DND-41 (cell line): ENCODE measurements around the gene MACROD1.
"Not testable (repeated sequence)": the region's sequence is repeated elsewhere in the genome, so short reads cannot be mapped to it uniquely, and the experiment has no call there.

Source experiments
- ATAC-seq: fragments of 200-7000 bp; cut with Tn5 transposase; 3 replicates; pipeline ENCODE4 v1.9.1; 2021; ENCODE audit warnings: low read depth; ENCODE audit not compliant: insufficient read depth
- DNase-seq: peaks from one replicate; pipeline ENCODE4 v3.0.0-alpha.2; 2020
- H2AFZ ChIP-seq: 2 replicates; pipeline ENCODE4 v1.6.0; 2012; ENCODE audit warnings: low read depth, low read length
- H3K27ac ChIP-seq: 2 replicates; pipeline ENCODE4 v1.5.1; 2012; ENCODE audit warnings: low read length, inconsistent platforms
- H3K27me3 ChIP-seq: fragments of 200-600 bp; sonication (generic); 2 replicates; pipeline ENCODE4 v1.6.0; 2012; ENCODE audit warnings: low read length, mild to moderate bottlenecking, inconsistent platforms; ENCODE audit not compliant: insufficient read depth, poor library complexity
- H3K36me3 ChIP-seq: 2 replicates; pipeline ENCODE4 v1.5.1; 2012; ENCODE audit warnings: low read length, inconsistent platforms; ENCODE audit not compliant: insufficient read depth
- H3K4me1 ChIP-seq: 2 replicates; pipeline ENCODE4 v1.5.1; 2012; ENCODE audit warnings: mild to moderate bottlenecking, low read length; ENCODE audit not compliant: insufficient read depth
- H3K4me2 ChIP-seq: 2 replicates; pipeline ENCODE4 v1.6.0; 2012; ENCODE audit warnings: mild to moderate bottlenecking, moderate library complexity, low read length, inconsistent platforms; ENCODE audit not compliant: insufficient read depth
- H3K4me3 ChIP-seq, 2 experiments: fragments of 200-600 bp in 1 of 2; shearing (Covaris generic) in 1 of 2; 2 replicates each; pipeline ENCODE4 v1.5.1; 2012 to 2016; ENCODE audit warnings: inconsistent platforms in 2 of 2, low read length in 2 of 2, mild to moderate bottlenecking in 2 of 2, low read depth in 1 of 2, moderate library complexity in 1 of 2
- H3K79me2 ChIP-seq: 2 replicates; pipeline ENCODE4 v1.6.0; 2012; ENCODE audit warnings: low read length, inconsistent platforms; ENCODE audit not compliant: insufficient read depth
- H3K9ac ChIP-seq: 2 replicates; pipeline ENCODE4 v1.6.0; 2012; ENCODE audit warnings: low read depth, mild to moderate bottlenecking, inconsistent platforms, low read length, moderate library complexity
- H3K9me3 ChIP-seq: 2 replicates; pipeline ENCODE4 v1.5.1; 2012; ENCODE audit warnings: low read length, moderate library complexity, mild to moderate bottlenecking, inconsistent platforms; ENCODE audit not compliant: insufficient read depth, severe bottlenecking
- H4K20me1 ChIP-seq: 2 replicates; pipeline ENCODE4 v1.6.0; 2012; ENCODE audit warnings: low read length; ENCODE audit not compliant: insufficient read depth
- EZH2 ChIP-seq: IDR thresholded peaks from 3 replicates; pipeline ENCODE4 v1.6.1; 2012; ENCODE audit warnings: borderline replicate concordance, low read depth, mild to moderate bottlenecking, moderate library complexity, low read length, inconsistent platforms; ENCODE audit not compliant: severe bottlenecking
- TF ChIP-seq, protein P1 (sequence below): IDR thresholded peaks from 2 replicates; pipeline ENCODE4 v1.5.1; 2012; ENCODE audit warnings: borderline replicate concordance, low read length, moderate library complexity, mild to moderate bottlenecking; ENCODE audit not compliant: poor library complexity, severe bottlenecking; ENCODE audit errors: extremely low read depth

The MACROD1 gene

DNA sequence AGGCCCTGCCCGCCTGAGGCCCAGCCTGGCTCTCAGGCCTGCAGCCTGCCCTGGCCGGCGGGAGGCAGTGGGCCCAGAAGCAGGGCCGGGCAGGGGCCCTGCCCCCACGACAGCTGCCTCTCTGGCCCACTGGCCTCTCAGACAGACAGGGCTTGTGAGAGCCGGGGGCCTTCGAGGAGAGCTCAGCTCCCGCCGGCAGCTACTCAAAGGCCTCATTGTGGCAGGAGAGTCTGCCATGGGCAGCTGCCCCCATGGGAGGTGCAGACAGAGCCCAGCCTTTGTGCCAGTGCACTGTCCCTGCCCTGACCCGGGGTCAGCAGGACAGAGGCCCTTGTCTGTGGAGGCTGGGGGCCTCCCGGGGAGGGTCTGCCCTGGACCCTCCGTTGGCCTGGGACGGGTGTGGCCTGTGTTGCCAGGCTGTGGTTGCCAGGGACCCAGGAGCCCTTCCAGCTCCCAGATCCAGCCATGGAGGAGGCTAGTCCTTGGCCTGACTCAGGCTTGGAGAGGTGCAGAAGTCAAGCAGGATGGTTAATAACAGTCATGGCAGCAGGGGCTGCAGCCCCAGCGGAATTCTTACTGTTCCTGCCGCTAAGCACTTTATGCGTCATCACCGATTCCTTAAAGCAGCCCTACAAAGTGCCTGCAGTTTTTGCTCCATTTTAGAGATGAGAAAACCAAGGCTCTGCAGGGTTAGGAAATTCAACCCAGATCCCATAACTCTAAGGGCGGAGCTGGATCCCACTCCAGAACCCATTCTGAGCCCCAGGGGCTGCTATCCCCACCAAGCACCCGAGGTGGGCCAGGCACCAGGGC, 117.7 kb downstream of the MACROD1 start:
- Histone ChIP-seq H3K4me1 (no peaks in the 10 kb centered on the region), H3K27me3 (no peaks in the 10 kb centered on the region), H3K4me2 (no peak overlapping the region), H3K36me3 (no peaks in the 10 kb centered on the region), H4K20me1 (peaks cover 29% of the 10 kb centered on the region), H3K9me3 (no peaks in the 10 kb centered on the region), H3K9ac (no peak overlapping the region), H3K79me2 (no peaks in the 10 kb centered on the region), H3K27ac (no peak overlapping the region), H3K4me3 (no peak overlapping the region), H2AFZ (no peak overlapping the region)
- TF ChIP-seq, protein P1, sequence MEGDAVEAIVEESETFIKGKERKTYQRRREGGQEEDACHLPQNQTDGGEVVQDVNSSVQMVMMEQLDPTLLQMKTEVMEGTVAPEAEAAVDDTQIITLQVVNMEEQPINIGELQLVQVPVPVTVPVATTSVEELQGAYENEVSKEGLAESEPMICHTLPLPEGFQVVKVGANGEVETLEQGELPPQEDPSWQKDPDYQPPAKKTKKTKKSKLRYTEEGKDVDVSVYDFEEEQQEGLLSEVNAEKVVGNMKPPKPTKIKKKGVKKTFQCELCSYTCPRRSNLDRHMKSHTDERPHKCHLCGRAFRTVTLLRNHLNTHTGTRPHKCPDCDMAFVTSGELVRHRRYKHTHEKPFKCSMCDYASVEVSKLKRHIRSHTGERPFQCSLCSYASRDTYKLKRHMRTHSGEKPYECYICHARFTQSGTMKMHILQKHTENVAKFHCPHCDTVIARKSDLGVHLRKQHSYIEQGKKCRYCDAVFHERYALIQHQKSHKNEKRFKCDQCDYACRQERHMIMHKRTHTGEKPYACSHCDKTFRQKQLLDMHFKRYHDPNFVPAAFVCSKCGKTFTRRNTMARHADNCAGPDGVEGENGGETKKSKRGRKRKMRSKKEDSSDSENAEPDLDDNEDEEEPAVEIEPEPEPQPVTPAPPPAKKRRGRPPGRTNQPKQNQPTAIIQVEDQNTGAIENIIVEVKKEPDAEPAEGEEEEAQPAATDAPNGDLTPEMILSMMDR: no peak
- TF ChIP-seq EZH2: no peak
- DNase-seq: no peak
- ATAC-seq: no peak

DNA sequence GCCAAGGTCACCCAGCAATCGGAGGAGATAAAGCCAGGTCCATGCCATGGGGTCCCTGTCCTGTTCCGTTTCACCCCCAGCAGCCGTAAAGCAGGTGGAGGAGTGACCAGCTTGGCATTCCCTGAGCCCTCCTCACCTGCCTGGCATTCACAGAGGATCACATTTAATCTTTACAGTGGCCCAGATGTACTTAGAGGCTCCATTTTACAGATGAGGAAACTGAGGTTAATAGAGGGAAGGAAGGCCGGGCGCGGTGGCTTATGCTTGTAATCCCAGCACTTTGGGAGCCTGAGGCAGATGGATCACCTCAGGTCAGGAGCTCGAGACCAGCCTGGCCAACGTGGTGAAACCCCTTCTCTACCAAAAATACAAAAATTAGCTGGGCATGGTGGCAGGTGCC, 118.5 kb downstream of the MACROD1 start:
- not testable (repeated sequence) for H3K27ac ChIP-seq, ATAC-seq

DNA sequence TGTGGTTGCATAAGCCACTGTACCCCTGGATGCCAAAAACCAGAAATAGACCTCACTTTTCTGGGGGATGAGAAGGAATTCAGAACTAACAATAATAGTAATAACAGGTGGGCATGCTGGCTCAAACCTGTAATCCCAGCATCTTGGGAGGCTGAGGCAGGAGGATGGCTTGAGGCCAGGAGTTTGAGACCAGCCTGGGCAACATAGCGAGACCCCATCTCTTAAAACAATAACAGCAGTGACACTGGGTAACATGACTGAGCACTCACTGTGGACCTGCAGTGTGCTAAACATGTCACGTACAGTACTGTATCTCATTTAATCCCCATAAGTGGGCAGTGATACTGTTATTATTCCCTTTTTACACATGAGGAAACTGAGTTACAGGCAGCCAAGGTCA, 120.2 kb downstream of the MACROD1 start:
- Histone ChIP-seq H3K79me2 (no peaks in the 10 kb centered on the region), H3K9me3 (no peaks in the 10 kb centered on the region), H3K4me1 (no peaks in the 10 kb centered on the region), H3K27me3 (no peaks in the 10 kb centered on the region), H3K36me3 (no peaks in the 10 kb centered on the region), H3K4me2 (no peak overlapping the region), H2AFZ (no peak overlapping the region), H4K20me1 (peaks cover 30% of the 10 kb centered on the region), H3K9ac (no peak overlapping the region), H3K4me3 (no peak overlapping the region), H3K27ac (no peak overlapping the region)
- TF ChIP-seq EZH2: no peak
- TF ChIP-seq, protein P1: no peak
- ATAC-seq (no peak), DNase-seq (no peak)

More for the DNA sequence above, 118.5 kb downstream of the MACROD1 start:
- not testable (repeated sequence) for H3K27me3 ChIP-seq, H3K79me2 ChIP-seq, H3K36me3 ChIP-seq, DNase-seq, H3K4me3 ChIP-seq, H3K4me2 ChIP-seq, H3K9ac ChIP-seq, H3K4me1 ChIP-seq, H3K9me3 ChIP-seq, H2AFZ ChIP-seq
- peaks cover 29% of the 10 kb centered on the region for H4K20me1 ChIP-seq

DNA sequence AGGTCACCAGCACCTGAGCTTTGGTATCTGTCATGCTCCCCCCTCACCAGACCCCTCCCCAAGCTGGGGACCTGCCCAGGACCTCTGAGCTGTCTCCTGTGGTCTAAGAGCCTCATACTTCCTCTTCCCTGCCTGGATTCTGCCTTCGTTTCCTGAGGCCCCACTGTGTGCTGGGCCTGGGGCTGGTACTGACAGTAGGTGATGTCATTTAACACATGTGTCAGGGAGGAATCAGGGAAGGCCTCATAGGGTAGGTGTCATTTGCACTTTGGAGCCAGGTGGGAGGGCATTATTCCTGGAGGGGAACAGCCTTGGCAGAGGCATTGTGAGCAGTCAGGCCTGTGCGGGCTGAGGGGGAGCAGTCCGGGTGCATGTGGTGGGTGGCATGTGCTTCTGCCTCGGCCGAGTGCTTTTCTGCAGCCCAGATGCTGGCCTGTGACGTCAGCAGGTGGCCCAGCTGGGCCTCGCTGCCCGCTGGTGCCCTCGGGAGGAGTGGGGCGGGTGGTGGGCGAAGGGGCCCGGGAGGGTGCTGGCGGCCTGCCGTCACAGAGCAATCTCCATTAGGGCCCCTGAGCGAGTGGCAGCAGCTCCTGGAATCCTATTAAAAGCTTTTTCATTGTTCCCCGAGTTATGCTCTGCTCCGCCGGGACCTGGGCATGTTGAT, 121.1 kb downstream of the MACROD1 start:
- ATAC-seq: no peak
- H3K9me3 ChIP-seq: no peaks in the 10 kb centered on the region
- H3K9ac ChIP-seq: no peak overlapping the region
- no peak overlapping the region for H3K27ac ChIP-seq
- no peak overlapping the region for H2AFZ ChIP-seq
- no peaks in the 10 kb centered on the region for H3K27me3 ChIP-seq
- H3K4me2 ChIP-seq: no peak overlapping the region
- H4K20me1 ChIP-seq: peaks cover 32% of the 10 kb centered on the region; the same call in 1 of the 2 replicates
- TF ChIP-seq, protein P1: no peak
- no peak for TF ChIP-seq EZH2
- H3K36me3 ChIP-seq: no peaks in the 10 kb centered on the region
- H3K79me2 ChIP-seq: no peaks in the 10 kb centered on the region
- no peaks in the 10 kb centered on the region for H3K4me1 ChIP-seq
- no peak overlapping the region for H3K4me3 ChIP-seq
- no peak for DNase-seq
